GM13976 (cell line): ENCODE data around the gene KLF14.
A peak's percentile ranks its signal among the peaks of the same experiment; 100 is the strongest.
"Not testable (repeated sequence)": the region's sequence is repeated elsewhere in the genome, so short reads cannot be mapped to it uniquely, and the experiment has no call there.

Experiments
- DNase-seq: peaks from one replicate; pipeline ENCODE4 v3.0.0; 2012; ENCODE audit warnings: low spot score
- CTCF ChIP-seq: IDR thresholded peaks from 2 replicates; pipeline ENCODE4 v1.5.1; 2012; ENCODE audit warnings: borderline replicate concordance, mild to moderate bottlenecking; ENCODE audit not compliant: insufficient read depth; ENCODE audit errors: extremely low read depth, missing control alignments, control extremely low read depth
- in situ Hi-C: fragments of 300-500 bp; cut with MboI; formaldehyde crosslinking; loops from one replicate; pipeline ENCODE4 v1.12.0; 2022; ENCODE audit warnings: low sequenced_read_pairs, mixed read lengths, inconsistent platforms; ENCODE audit not compliant: unreplicated experiment

KLF14 gene

GRCh38 chr7:130733931-130734814 is at the start of gene KLF14:
TSS of gene KLF14 (minus strand) at chr7:130734207. CDS start at chr7:130734033, 174 bp downstream.
- TF ChIP-seq CTCF: no peak
- peak; percentile 75 for DNase-seq
- in situ Hi-C loops: no loop called here

- DNase-seq: no peak
- no peak for TF ChIP-seq CTCF
- in situ Hi-C loops: no loop called here
Observed at GRCh38 chr7:130781346-130781745, 47.3 kb upstream of the KLF14 start.

GRCh38 chr7:130777426-130777825 is 43.4 kb upstream of the KLF14 start:
- no peak for DNase-seq
- TF ChIP-seq CTCF: no peak
- in situ Hi-C loops: no loop called here

- in situ Hi-C loops, DNase-seq: not testable (repeated sequence)
Observed at GRCh38 chr7:130772456-130772855, 38.4 kb upstream of the KLF14 start.

GRCh38 chr7:130768854-130769253 is 34.8 kb upstream of the KLF14 start:
- in situ Hi-C loops: no loop called here
- no peak for DNase-seq
- TF ChIP-seq CTCF: no peak

- in situ Hi-C loops, DNase-seq: not testable (repeated sequence)
Observed at GRCh38 chr7:130764569-130764968, 30.6 kb upstream of the KLF14 start.

GRCh38 chr7:130758429-130759056 is 24.5 kb upstream of the KLF14 start:
- peak; percentile 28 for TF ChIP-seq CTCF
- peak; percentile 59 for DNase-seq
- in situ Hi-C loops: loop anchor here (10.0 kb wide), 1 partner anchor 684 kb away; the partner anchor contains the start of gene KLHDC10
